Lower leg skin (tissue), 4 donors: ENCODE data around the gene NDFIP1. TPM values are rescaled to one million over a fixed set of nuclear protein-coding genes. Genes with fewer than 3 reads are reported as not detected.

ENCODE experiments used
- DNase-seq, 2 donors: peaks; one replicate each; pipeline ENCODE4 v3.0.0-alpha.2; 2019; ENCODE audit warnings: low spot score in 2 of 2
- H3K4me3 ChIP-seq: fragments of 200-600 bp; sonication (generic); 2 replicates; pipeline ENCODE4 v1.5.1; 2017; ENCODE audit warnings: mild to moderate bottlenecking, low read depth; ENCODE audit not compliant: poor library complexity, severe bottlenecking
- POLR2A ChIP-seq, 2 donors: fragments of 450-650 bp; IDR thresholded peaks; one replicate each; pipeline ENCODE4 v1.6.1; 2016 to 2017; ENCODE audit warnings: antibody characterized with exemption in 2 of 2, mild to moderate bottlenecking in 1 of 2, moderate library complexity in 1 of 2
- WGBS, 2 donors: methylation state at CpG; one replicate each; pipeline ENCODE4 v1.1.5; 2018; 5-methylcytosine and 5-hydroxymethylcytosine counted together
- intact Hi-C: fragments of 100-400 bp; cut with DNase I; formaldehyde crosslinking; loops from one replicate; pipeline ENCODE4 v1.15.0; 2023; ENCODE audit warnings: low total_unique reads
- total RNA-seq, 4 donors: library from RNA; depleted of rRNA; stranded (reverse); fragments of >200 nt; gene quantifications; one replicate each; pipeline ENCODE4 v1.1.0, GENCODE V29; 2016
- TF ChIP-seq, protein P1 (sequence below), 3 donors: fragments of 450-650 bp; IDR thresholded peaks; one replicate each; pipeline ENCODE4 v1.5.1; 2016; ENCODE audit warnings: antibody characterized with exemption in 3 of 3, mild to moderate bottlenecking in 3 of 3, moderate library complexity in 2 of 3

The NDFIP1 gene
- total RNA-seq, 4 donors from 2014 or later = 25.8 to 83.9 (median 56.6) TPM

DNA sequence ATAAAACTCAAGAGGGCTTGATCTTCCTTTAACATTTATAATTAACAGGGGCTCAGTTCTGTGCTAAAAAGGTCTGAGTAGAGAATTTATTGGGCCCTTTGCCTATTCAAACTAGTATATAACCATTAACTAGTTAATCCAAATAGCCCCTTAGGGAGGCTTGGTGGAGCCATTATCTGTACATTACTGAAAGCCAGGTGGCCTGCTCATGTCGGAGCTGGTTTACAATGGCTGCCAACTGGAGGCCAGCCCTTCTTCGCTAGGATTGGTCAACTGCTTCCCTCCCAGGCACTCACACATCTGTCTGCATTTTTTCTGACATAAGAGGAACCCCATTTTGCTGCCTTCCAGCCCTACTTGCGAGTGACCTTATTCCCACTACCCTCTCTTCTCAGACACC is 30.4 kb upstream of the NDFIP1 start:
- WGBS, 2 donors = 61 to 70% methylated on average over 3 of the region's 3 CpGs
- no peak for TF ChIP-seq POLR2A (IDR thresholded peaks at IDR 0.05)
- TF ChIP-seq, protein P1, sequence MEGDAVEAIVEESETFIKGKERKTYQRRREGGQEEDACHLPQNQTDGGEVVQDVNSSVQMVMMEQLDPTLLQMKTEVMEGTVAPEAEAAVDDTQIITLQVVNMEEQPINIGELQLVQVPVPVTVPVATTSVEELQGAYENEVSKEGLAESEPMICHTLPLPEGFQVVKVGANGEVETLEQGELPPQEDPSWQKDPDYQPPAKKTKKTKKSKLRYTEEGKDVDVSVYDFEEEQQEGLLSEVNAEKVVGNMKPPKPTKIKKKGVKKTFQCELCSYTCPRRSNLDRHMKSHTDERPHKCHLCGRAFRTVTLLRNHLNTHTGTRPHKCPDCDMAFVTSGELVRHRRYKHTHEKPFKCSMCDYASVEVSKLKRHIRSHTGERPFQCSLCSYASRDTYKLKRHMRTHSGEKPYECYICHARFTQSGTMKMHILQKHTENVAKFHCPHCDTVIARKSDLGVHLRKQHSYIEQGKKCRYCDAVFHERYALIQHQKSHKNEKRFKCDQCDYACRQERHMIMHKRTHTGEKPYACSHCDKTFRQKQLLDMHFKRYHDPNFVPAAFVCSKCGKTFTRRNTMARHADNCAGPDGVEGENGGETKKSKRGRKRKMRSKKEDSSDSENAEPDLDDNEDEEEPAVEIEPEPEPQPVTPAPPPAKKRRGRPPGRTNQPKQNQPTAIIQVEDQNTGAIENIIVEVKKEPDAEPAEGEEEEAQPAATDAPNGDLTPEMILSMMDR (IDR thresholded peaks at IDR 0.05) = no peak
- peak in 1 of 2 donors; percentile 64 for DNase-seq
- intact Hi-C loops = no loop called here
- no peak overlapping the region for H3K4me3 ChIP-seq

DNA sequence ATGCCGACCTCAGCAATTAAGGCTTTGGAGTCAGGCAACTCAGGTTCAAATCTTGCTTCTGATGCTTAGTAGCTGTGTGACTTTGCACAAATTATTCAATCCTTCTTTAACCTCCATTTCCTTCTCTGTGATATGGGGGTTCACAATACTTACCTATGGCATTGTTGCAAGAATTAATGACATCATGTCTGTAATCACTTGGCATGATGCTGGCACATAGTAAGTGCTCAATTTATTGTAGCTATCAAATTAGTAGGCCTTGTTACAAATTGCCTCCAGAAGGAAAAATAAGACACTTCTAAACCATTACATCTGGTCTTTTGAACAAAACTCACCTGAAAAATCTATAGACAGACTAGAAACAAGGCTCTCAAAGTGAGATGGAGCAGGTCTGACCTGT is 29.9 kb upstream of the NDFIP1 start:
- no peak for TF ChIP-seq POLR2A (IDR thresholded peaks at IDR 0.05)
- TF ChIP-seq, protein P1 (IDR thresholded peaks at IDR 0.05) = no peak
- DNase-seq = no peak
- intact Hi-C loops = no loop called here
- no peak overlapping the region for H3K4me3 ChIP-seq
- WGBS, 2 donors = 75 to 77% methylated on average over 1 of the region's 1 CpG

DNA sequence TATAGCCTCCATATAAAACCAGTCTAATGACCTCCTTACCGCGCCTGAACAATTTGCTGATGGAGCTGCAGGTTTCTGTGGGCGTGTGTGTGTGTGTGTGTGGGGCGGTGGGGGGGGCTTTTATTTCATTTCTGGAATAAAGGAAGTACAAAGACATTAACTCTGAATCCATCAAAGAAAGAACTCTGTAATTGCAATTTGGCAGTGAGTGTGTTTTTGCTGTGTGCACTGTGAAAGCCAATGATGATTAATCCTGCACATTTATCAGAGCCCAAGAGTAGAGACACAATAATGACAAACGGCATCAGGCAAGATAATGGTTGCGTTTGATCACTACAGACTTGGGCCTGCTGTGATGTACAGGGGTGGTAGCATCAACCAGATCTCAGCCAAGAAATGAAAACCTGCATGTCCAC is 29.3 kb upstream of the NDFIP1 start:
- 49 to 52% methylated on average over 6 of the region's 6 CpGs for WGBS, 2 donors
- H3K4me3 ChIP-seq = no peak overlapping the region
- intact Hi-C loops = no loop called here
- peak in 1 of 2 donors; percentile 23 for DNase-seq
- TF ChIP-seq, protein P1 (IDR thresholded peaks at IDR 0.05) = no peak
- no peak for TF ChIP-seq POLR2A (IDR thresholded peaks at IDR 0.05)

DNA sequence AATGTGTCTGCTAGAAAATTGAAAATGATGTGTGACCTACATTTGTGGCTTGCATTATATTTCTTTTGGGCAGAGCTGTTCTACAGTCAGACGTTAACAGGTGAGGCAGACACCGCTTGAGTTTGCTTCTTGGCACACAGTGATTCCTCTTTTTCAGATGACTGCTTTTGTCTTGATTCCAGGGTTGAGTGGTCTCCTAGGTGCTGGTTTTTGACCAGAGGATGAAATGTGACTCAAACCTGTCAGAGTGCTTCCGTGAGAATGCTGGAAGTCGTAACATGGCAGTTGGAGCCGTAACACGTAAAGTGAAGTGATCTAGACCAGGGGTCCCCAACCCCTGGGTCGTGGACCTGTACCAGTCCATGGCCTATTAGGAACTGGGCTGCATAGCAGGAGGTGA is 28.3 kb upstream of the NDFIP1 start:
- peak in 1 of 2 donors; percentile 42 for DNase-seq
- intact Hi-C loops = no loop called here
- TF ChIP-seq POLR2A (IDR thresholded peaks at IDR 0.05) = no peak
- TF ChIP-seq, protein P1 (IDR thresholded peaks at IDR 0.05) = no peak
- H3K4me3 ChIP-seq = no peak overlapping the region
- 86 to 88% methylated on average over 7 of the region's 7 CpGs for WGBS, 2 donors

DNA sequence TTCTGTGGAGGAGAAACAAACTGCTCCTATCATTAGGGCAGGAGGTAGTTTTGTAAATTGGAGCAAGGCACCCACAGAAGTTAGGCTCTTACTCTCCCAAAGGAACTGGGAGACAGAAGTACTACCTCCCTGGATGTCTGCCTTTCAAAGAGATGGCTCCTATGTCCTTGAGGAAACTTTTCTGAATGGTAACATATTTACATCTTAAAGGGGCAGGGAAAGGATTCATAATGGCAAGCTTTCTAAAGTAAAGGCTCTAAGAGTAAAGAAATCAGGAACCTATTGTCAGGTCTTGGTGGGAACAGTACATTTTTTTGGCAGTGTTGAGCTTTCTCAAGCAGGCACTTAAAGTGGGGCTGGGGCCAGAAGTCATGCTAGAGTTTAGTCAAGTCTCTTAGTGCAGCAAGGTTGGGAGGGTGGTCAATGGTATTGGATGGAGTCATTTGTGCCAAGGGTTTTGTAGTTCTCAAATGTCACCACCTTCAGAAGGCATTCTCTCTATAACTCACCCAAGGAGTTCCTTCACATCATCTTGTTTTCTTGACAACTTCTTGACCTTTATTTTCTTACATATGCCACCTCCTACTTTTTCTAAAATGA is 26.3 kb upstream of the NDFIP1 start:
- intact Hi-C loops = no loop called here
- TF ChIP-seq, protein P1 (IDR thresholded peaks at IDR 0.05) = no peak
- no peak for TF ChIP-seq POLR2A (IDR thresholded peaks at IDR 0.05)
- H3K4me3 ChIP-seq = no peak overlapping the region
- peak in 1 of 2 donors; percentile 7 for DNase-seq

DNA sequence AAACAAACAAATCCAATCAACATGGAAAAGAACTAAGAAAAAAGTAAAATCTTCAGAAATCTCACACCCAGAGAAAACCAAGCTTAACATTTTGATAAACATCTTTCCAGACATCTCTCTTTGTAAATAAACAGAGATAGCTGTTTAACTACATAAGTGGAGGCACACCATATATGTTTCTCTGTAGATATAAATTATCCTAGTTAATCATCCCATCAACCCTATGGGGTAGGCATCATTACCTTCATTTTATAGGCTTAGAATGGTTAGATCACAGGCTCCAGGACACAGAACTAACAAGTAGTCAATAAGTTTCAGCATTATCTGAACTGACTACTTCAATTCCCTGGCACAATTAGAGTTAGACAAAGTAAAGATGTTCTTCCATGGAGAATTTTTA is 22.4 kb upstream of the NDFIP1 start:
- TF ChIP-seq, protein P1 (IDR thresholded peaks at IDR 0.05) = no peak
- TF ChIP-seq POLR2A (IDR thresholded peaks at IDR 0.05) = no peak
- intact Hi-C loops = no loop called here
- H3K4me3 ChIP-seq = no peak overlapping the region
- no peak for DNase-seq
